ENCODE results near the gene KREMEN1. TPM values are rescaled to one million over a fixed set of nuclear protein-coding genes. Genes with fewer than 3 reads are reported as not detected.

The KREMEN1 gene
- total RNA-seq, 1 donor from 2014 or later, result 20.5 TPM

DNA sequence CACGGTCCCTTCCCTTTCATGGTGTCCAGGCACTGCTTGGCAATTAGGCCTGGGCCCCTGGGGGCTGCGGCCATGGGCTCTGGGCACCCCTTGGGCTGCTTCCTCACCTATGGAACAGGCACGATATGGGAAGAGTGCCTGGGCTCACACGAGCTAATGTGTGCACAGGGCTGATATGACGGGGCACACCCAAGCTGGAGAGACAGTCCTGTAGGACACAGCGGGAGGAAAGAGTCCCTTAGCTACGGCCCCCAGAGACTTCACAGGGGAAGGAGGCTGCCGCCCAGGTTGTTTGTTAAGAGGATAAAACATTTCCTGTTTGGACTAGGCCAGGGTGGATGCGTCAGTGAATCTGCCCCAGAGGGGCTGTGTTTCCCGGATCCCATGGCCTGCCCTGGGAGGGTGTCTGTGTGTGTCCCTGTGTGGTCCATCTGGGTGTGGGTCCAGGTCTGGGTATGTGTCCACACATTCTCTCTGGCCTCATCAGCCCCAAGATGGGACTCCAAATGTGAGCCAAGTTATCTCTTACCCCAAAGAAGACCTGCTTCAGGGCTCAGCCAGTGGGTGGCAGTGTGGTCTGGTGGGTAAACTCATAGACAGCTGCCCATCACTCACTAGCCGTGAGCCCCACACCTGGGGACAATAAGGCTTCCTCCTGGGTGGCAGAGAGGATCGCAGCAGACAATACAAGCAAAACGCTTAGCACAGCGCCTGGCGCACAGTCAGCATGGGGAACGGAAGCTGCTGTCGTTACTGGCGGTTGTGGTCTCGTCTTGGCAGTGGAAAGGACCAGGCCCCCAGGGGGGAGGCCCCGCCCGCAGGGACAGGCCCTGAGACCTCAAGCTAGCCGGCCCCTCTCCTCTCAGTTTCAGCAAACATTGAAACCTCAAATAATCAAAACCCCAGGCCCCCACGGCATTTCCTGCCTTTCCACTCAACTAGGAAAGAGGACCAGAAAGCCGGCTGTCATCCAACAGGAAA, 129.7 kb downstream of the KREMEN1 start:
- TF ChIP-seq, protein P1, sequence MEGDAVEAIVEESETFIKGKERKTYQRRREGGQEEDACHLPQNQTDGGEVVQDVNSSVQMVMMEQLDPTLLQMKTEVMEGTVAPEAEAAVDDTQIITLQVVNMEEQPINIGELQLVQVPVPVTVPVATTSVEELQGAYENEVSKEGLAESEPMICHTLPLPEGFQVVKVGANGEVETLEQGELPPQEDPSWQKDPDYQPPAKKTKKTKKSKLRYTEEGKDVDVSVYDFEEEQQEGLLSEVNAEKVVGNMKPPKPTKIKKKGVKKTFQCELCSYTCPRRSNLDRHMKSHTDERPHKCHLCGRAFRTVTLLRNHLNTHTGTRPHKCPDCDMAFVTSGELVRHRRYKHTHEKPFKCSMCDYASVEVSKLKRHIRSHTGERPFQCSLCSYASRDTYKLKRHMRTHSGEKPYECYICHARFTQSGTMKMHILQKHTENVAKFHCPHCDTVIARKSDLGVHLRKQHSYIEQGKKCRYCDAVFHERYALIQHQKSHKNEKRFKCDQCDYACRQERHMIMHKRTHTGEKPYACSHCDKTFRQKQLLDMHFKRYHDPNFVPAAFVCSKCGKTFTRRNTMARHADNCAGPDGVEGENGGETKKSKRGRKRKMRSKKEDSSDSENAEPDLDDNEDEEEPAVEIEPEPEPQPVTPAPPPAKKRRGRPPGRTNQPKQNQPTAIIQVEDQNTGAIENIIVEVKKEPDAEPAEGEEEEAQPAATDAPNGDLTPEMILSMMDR (IDR thresholded peaks at IDR 0.05; ENCODE audit: partially characterized antibody, unreplicated experiment), result no peak
- Mint-ChIP-seq H3K4me3 (ENCODE audit: unreplicated experiment) (no peak overlapping the region), H3K4me1 (ENCODE audit: low read depth, unreplicated experiment) (peaks cover 3% of the 10 kb centered on the region), H3K9me3 (ENCODE audit: unreplicated experiment) (peaks cover 3% of the 10 kb centered on the region), H3K36me3 (ENCODE audit: unreplicated experiment) (no peaks in the 10 kb centered on the region), H3K27me3 (ENCODE audit: unreplicated experiment) (peaks cover 10% of the 10 kb centered on the region), H3K27ac (ENCODE audit: unreplicated experiment) (peak overlapping the region; percentile 52)
- no peak for DNase-seq

DNA sequence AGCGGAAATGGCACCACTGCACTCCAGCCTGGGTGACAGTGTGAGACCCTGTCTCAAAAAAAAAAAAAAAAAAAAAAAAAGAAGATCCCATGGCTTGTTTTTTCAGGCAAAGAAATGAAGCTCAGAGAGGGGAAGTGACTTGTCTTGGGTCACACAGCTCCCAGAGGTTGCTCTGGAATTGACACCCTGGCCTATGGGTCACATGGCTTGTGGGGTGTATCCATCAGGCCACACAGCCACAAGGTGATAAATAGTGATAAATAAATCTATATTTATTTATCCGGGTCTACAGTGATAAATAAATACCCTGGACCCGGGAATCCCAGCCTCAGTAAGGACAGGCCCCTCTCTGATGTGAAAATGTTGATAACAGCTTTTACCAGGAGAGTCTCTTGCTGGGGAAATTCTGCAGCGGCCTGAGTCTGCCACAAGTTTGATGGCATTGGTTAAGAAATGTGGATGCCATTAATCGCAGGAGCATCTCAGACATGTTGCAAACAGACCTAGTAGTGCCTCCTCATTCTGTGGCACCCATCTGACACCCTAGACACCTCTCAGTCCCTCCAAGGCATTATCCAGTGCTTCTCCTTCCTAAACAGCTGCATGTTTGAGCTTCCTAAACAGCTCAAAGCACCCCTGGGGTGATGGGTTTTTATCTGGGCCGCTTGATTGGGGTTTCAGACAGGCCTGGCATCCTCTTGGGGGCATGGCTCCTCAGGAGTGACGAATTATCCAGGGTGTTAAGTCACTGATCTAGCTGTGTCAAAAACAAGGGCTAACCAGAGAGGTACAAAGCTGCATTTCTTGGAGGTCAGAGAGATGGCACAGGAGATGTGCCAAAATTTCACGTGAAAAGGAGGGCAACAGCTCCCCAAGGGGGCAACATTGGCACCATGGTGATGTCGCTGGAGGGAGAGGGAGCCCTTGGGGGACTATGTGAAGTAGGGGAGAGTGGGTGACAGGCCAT, 130.9 kb downstream of the KREMEN1 start:
- TF ChIP-seq, protein P1 (IDR thresholded peaks at IDR 0.05; ENCODE audit: partially characterized antibody, unreplicated experiment), result no peak
- Mint-ChIP-seq H3K4me1 (ENCODE audit: low read depth, unreplicated experiment) (peaks cover 3% of the 10 kb centered on the region), H3K36me3 (ENCODE audit: unreplicated experiment) (no peaks in the 10 kb centered on the region), H3K27me3 (ENCODE audit: unreplicated experiment) (peaks cover 10% of the 10 kb centered on the region), H3K9me3 (ENCODE audit: unreplicated experiment) (peaks cover 3% of the 10 kb centered on the region), H3K4me3 (ENCODE audit: unreplicated experiment) (no peak overlapping the region), H3K27ac (ENCODE audit: unreplicated experiment) (no peak overlapping the region)
- peak; percentile 0 for DNase-seq

DNA sequence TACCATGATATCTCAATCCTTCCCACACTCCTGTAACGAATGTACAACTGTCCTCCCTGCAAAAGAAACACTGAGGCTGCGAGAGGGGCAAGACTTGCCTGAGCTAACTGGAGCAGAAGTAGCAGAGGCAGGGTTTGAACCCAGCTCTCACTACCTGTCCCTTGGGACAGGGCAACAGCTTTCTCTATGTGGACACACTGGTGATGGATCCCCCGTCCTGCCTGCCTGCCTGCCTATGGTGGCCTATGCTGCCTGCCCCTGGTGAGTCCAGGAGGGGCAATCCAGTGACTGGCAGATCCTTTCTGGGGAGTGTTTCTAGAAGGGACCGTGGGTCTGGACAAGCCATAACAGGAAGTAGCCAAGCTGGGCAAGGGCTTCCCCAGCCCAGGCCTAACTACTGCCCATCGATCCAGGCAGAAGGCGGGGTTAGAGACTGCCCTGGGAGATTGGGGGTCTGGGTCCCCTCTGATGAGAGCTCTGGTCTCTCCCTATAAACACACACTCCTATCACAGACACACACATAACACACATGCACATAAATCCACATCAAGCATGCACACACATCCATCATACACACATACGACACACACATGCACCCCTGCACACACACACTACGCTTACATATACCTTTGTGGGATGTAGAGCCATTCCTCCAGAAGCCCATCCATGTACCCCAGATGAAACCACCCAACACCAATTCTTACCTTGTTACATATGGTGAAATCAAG, 131.8 kb downstream of the KREMEN1 start:
- Mint-ChIP-seq H3K4me3 (ENCODE audit: unreplicated experiment) (peak overlapping the region; percentile 74), H3K36me3 (ENCODE audit: unreplicated experiment) (no peaks in the 10 kb centered on the region), H3K9me3 (ENCODE audit: unreplicated experiment) (peaks cover 2% of the 10 kb centered on the region), H3K27me3 (ENCODE audit: unreplicated experiment) (peaks cover 9% of the 10 kb centered on the region), H3K27ac (ENCODE audit: unreplicated experiment) (no peak overlapping the region), H3K4me1 (ENCODE audit: low read depth, unreplicated experiment) (peaks cover 3% of the 10 kb centered on the region)
- DNase-seq, result no peak
- TF ChIP-seq, protein P1 (IDR thresholded peaks at IDR 0.05; ENCODE audit: partially characterized antibody, unreplicated experiment), result no peak

DNA sequence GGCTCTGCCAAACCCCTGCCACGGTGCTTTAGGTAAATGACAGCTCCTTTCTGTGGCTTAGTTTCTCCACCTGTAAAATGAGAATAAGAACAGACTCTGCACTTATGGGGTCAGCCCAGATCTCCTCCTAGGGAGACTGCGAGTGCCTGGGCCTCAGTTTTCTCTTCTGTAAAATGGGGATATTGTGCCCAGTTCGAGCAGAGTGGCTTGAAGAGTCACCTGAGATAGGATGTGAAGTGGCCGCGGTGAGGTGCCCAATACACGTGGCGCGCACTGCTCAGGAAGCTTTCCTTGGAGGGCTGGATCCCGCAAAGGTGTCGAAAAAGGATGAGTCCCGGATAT, 132.4 kb downstream of the KREMEN1 start:
- H3K27ac Mint-ChIP-seq (ENCODE audit: unreplicated experiment), result no peak overlapping the region
- TF ChIP-seq, protein P1 (IDR thresholded peaks at IDR 0.05; ENCODE audit: partially characterized antibody, unreplicated experiment), result no peak

More for the DNA sequence above, 132.4 kb downstream of the KREMEN1 start:
- Mint-ChIP-seq H3K9me3 (ENCODE audit: unreplicated experiment) (peaks cover 2% of the 10 kb centered on the region), H3K27me3 (ENCODE audit: unreplicated experiment) (peaks cover 9% of the 10 kb centered on the region), H3K4me3 (ENCODE audit: unreplicated experiment) (peak overlapping the region; percentile 64), H3K4me1 (ENCODE audit: low read depth, unreplicated experiment) (peaks cover 3% of the 10 kb centered on the region), H3K36me3 (ENCODE audit: unreplicated experiment) (no peaks in the 10 kb centered on the region)
- DNase-seq, result no peak
